HG02870 (cell line): ENCODE measurements around the gene SMAD3.

Experiments
- ATAC-seq: cut with Tn5 transposase; IDR thresholded peaks from one replicate; pipeline ENCODE4 v1.9.1; 2021; ENCODE audit warnings: mild to moderate bottlenecking, moderate library complexity; ENCODE audit not compliant: unreplicated experiment

Gene SMAD3

GRCh38 chr15:67080118-67080899 is 14.9 kb downstream of the SMAD3 start:
- no peak for ATAC-seq

- ATAC-seq = peak; percentile 48
Observed at GRCh38 chr15:67080900-67081431, 15.6 kb downstream of the SMAD3 start.

GRCh38 chr15:67082007-67082536 is 16.7 kb downstream of the SMAD3 start:
- ATAC-seq = no peak

- ATAC-seq = no peak
Observed at GRCh38 chr15:67083135-67083762, 17.8 kb downstream of the SMAD3 start.

GRCh38 chr15:67084561-67084960 is 19.2 kb downstream of the SMAD3 start:
- ATAC-seq = no peak

- ATAC-seq = no peak
Observed at GRCh38 chr15:67085237-67085817, 19.9 kb downstream of the SMAD3 start.

GRCh38 chr15:67085818-67086636 is 20.6 kb downstream of the SMAD3 start:
- ATAC-seq = peak; percentile 43

- ATAC-seq = no peak
Observed at GRCh38 chr15:67086637-67086914, 21.2 kb downstream of the SMAD3 start.

- no peak for ATAC-seq
Observed at GRCh38 chr15:67087507-67088172, 22.2 kb downstream of the SMAD3 start.

GRCh38 chr15:67089217-67090193 is 24.1 kb downstream of the SMAD3 start:
- no peak for ATAC-seq

- no peak for ATAC-seq
Observed at GRCh38 chr15:67090297-67091070, 25.1 kb downstream of the SMAD3 start.

GRCh38 chr15:67091071-67091979 is 25.9 kb downstream of the SMAD3 start:
- peak; percentile 82 for ATAC-seq

GRCh38 chr15:67091980-67092677 is 26.7 kb downstream of the SMAD3 start:
- no peak for ATAC-seq

- ATAC-seq = no peak
Observed at GRCh38 chr15:67092752-67093503, 27.5 kb downstream of the SMAD3 start.

- no peak for ATAC-seq
Observed at GRCh38 chr15:67093504-67093862, 28.1 kb downstream of the SMAD3 start.
